ENCODE data around the gene CCSER1. TPM values are rescaled to one million over a fixed set of nuclear protein-coding genes. Genes with fewer than 3 reads are reported as not detected.

Gene CCSER1
- polyA plus RNA-seq, 3 donors = 0.09 to 0.75 (median 0.13) TPM

GRCh38 chr4:90246816-90247215, 119.6 kb downstream of the CCSER1 start:
- no peaks in the 10 kb centered on the region for H3K27me3 ChIP-seq (ENCODE audit: control insufficient read depth in 2 of 2, insufficient read depth in 2 of 2, low read length in 2 of 2)
- H4K20me1 ChIP-seq (ENCODE audit: insufficient read depth, low read length) = no peaks in the 10 kb centered on the region
- H3K36me3 Mint-ChIP-seq = no peaks in the 10 kb centered on the region
- no peak overlapping the region for H3K4me2 ChIP-seq (replicated peaks; ENCODE audit: extremely low read depth, low read length, poor library complexity, severe bottlenecking)
- no peak for DNase-seq
- intact Hi-C loops (cut with micrococcal nuclease) = no loop called here
- no peak overlapping the region for H3K9ac ChIP-seq (ENCODE audit: insufficient read depth, low read length, poor library complexity, severe bottlenecking)
- TF ChIP-seq, protein P1, sequence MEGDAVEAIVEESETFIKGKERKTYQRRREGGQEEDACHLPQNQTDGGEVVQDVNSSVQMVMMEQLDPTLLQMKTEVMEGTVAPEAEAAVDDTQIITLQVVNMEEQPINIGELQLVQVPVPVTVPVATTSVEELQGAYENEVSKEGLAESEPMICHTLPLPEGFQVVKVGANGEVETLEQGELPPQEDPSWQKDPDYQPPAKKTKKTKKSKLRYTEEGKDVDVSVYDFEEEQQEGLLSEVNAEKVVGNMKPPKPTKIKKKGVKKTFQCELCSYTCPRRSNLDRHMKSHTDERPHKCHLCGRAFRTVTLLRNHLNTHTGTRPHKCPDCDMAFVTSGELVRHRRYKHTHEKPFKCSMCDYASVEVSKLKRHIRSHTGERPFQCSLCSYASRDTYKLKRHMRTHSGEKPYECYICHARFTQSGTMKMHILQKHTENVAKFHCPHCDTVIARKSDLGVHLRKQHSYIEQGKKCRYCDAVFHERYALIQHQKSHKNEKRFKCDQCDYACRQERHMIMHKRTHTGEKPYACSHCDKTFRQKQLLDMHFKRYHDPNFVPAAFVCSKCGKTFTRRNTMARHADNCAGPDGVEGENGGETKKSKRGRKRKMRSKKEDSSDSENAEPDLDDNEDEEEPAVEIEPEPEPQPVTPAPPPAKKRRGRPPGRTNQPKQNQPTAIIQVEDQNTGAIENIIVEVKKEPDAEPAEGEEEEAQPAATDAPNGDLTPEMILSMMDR (IDR thresholded peaks at IDR 0.05) = no peak
- WGBS (ENCODE audit: insufficient coverage) = no CpG with 5 or more reads among the region's 3 CpGs
- H3K27ac ChIP-seq (ENCODE audit: low read depth in 1 of 2, low read length in 2 of 2) = no peak overlapping the region
- H3K4me1 Mint-ChIP-seq = no peaks in the 10 kb centered on the region
- no peaks in the 10 kb centered on the region for H3K4me1 ChIP-seq (ENCODE audit: control insufficient read depth in 1 of 2, insufficient read depth in 2 of 2, low read length in 2 of 2)
- H2AFZ ChIP-seq (ENCODE audit: insufficient read depth, low read depth, low read length, poor library complexity, severe bottlenecking) = no peak overlapping the region
- peaks cover 0 to 4% (median 0%) of the 10 kb centered on the region in 7 donors for H3K9me3 Mint-ChIP-seq
- no peaks in the 10 kb centered on the region for H3K79me2 ChIP-seq (ENCODE audit: insufficient read depth, low read length)
- no peaks in the 10 kb centered on the region for H3K36me3 ChIP-seq (replicated peaks in 1 of 2; ENCODE audit: control insufficient read depth in 1 of 2, insufficient read depth in 2 of 2, low read length in 2 of 2)
- no peak overlapping the region for H3K4me3 Mint-ChIP-seq
- no peaks in the 10 kb centered on the region for H3K9me3 ChIP-seq (replicated peaks in 1 of 2; ENCODE audit: control insufficient read depth in 1 of 2, insufficient read depth in 1 of 2, low read length in 2 of 2)
- no peak overlapping the region for H3K27ac Mint-ChIP-seq
- H3K27me3 Mint-ChIP-seq (ENCODE audit: low read depth in 3 of 3) = no peaks in the 10 kb centered on the region
- H3K4me3 ChIP-seq (replicated peaks in 1 of 3; ENCODE audit: low read depth in 2 of 3, low read length in 3 of 3) = no peak overlapping the region

DNA sequence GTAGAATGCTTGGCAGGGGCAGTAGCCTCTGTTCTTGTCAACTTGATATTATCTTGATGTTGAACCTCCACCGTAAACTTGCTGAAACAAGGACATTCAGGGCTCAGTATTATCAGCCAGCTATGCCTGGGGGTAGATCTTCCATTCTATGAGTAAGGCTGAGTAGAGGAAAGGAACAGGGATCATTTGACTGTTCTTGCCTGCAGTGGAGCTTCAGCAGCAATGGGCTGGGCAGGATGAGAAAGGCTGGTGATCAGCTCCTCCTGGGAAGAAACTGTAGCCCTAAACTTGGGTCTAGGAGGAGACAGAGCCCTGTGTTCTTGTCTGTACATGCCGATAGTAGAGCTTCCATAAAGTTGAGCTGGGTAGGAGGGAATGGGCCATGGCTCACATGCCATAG, 127.2 kb downstream of the CCSER1 start:
- Histone ChIP-seq H3K4me1 (ENCODE audit: control insufficient read depth in 1 of 2, insufficient read depth in 2 of 2, low read length in 2 of 2) (no peaks in the 10 kb centered on the region), H3K36me3 (replicated peaks in 1 of 2; ENCODE audit: control insufficient read depth in 1 of 2, insufficient read depth in 2 of 2, low read length in 2 of 2) (no peaks in the 10 kb centered on the region), H3K4me3 (replicated peaks in 1 of 3; ENCODE audit: low read depth in 2 of 3, low read length in 3 of 3) (no peak overlapping the region), H3K9me3 (replicated peaks in 1 of 2; ENCODE audit: control insufficient read depth in 1 of 2, insufficient read depth in 1 of 2, low read length in 2 of 2) (peaks cover 0 to 3% of the 10 kb centered on the region in 2 donors), H3K4me2 (replicated peaks; ENCODE audit: extremely low read depth, low read length, poor library complexity, severe bottlenecking) (no peak overlapping the region), H3K79me2 (ENCODE audit: insufficient read depth, low read length) (no peaks in the 10 kb centered on the region), H2AFZ (ENCODE audit: insufficient read depth, low read depth, low read length, poor library complexity, severe bottlenecking) (no peak overlapping the region), H4K20me1 (ENCODE audit: insufficient read depth, low read length) (no peaks in the 10 kb centered on the region), H3K9ac (ENCODE audit: insufficient read depth, low read length, poor library complexity, severe bottlenecking) (no peak overlapping the region), H3K27ac (ENCODE audit: low read depth in 1 of 2, low read length in 2 of 2) (no peak overlapping the region), H3K27me3 (ENCODE audit: control insufficient read depth in 2 of 2, insufficient read depth in 2 of 2, low read length in 2 of 2) (no peaks in the 10 kb centered on the region)
- no peaks in the 10 kb centered on the region for H3K27me3 Mint-ChIP-seq (ENCODE audit: low read depth in 3 of 3)
- H3K36me3 Mint-ChIP-seq = no peaks in the 10 kb centered on the region
- no peaks in the 10 kb centered on the region for H3K4me1 Mint-ChIP-seq
- no peak overlapping the region for H3K27ac Mint-ChIP-seq
- no peak for DNase-seq
- WGBS (ENCODE audit: insufficient coverage) = 96% methylated on average over 2 of the region's 2 CpGs
- H3K4me3 Mint-ChIP-seq = no peak overlapping the region
- H3K9me3 Mint-ChIP-seq = peaks cover 0 to 4% (median 1%) of the 10 kb centered on the region in 7 donors
- intact Hi-C loops (cut with micrococcal nuclease) = no loop called here
- TF ChIP-seq, protein P1 (IDR thresholded peaks at IDR 0.05) = no peak

Measured in CD14-positive monocyte (primary cell).